Retinal pigment epithelial cell (primary cell): ENCODE data around the gene IPO11.

Experiments
- DNase-seq: peaks from one replicate; pipeline ENCODE4 v3.0.0-alpha.2; 2010; ENCODE audit warnings: low read depth
- H3K4me3 ChIP-seq: 2 replicates; pipeline ENCODE4 v1.5.1; 2011; ENCODE audit warnings: mild to moderate bottlenecking, low read length, control low read depth, moderate library complexity
- TF ChIP-seq, protein P1 (sequence below): conservative IDR thresholded peaks from 2 replicates; pipeline ENCODE4 v1.5.1; 2011; ENCODE audit warnings: low read depth, low read length, control low read depth, inconsistent platforms

IPO11 gene

DNA sequence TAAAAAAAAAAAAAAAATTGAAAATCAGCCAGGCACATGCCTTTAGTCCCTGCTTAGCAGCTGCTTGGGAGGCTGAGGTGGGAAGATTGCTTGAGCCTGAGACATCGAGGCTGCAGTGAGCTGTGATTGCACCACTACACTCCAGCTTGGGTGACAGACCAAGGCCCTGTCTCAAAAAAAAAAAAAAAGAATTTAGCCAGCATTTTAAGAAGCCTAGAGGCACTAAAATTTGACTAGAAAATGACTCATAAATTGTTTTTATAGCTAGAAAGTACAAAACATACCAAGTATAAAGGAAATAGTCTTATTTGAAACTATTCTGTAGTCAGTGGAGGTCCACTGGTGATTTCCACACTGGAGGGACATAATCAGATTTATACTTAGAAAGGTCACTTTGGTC is 183.5 kb downstream of the IPO11 start:
- DNase-seq = no peak
- TF ChIP-seq, protein P1, sequence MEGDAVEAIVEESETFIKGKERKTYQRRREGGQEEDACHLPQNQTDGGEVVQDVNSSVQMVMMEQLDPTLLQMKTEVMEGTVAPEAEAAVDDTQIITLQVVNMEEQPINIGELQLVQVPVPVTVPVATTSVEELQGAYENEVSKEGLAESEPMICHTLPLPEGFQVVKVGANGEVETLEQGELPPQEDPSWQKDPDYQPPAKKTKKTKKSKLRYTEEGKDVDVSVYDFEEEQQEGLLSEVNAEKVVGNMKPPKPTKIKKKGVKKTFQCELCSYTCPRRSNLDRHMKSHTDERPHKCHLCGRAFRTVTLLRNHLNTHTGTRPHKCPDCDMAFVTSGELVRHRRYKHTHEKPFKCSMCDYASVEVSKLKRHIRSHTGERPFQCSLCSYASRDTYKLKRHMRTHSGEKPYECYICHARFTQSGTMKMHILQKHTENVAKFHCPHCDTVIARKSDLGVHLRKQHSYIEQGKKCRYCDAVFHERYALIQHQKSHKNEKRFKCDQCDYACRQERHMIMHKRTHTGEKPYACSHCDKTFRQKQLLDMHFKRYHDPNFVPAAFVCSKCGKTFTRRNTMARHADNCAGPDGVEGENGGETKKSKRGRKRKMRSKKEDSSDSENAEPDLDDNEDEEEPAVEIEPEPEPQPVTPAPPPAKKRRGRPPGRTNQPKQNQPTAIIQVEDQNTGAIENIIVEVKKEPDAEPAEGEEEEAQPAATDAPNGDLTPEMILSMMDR = no peak
- no peak overlapping the region for H3K4me3 ChIP-seq

GRCh38 chr5:62596691-62597090 is 184.1 kb downstream of the IPO11 start:
- H3K4me3 ChIP-seq = no peak overlapping the region
- DNase-seq = no peak
- TF ChIP-seq, protein P1 = no peak

- no peak overlapping the region for H3K4me3 ChIP-seq
- no peak for DNase-seq
- TF ChIP-seq, protein P1 = no peak
These were observed 184.8 kb downstream of the IPO11 start for GRCh38 chr5:62597314-62597713.

DNA sequence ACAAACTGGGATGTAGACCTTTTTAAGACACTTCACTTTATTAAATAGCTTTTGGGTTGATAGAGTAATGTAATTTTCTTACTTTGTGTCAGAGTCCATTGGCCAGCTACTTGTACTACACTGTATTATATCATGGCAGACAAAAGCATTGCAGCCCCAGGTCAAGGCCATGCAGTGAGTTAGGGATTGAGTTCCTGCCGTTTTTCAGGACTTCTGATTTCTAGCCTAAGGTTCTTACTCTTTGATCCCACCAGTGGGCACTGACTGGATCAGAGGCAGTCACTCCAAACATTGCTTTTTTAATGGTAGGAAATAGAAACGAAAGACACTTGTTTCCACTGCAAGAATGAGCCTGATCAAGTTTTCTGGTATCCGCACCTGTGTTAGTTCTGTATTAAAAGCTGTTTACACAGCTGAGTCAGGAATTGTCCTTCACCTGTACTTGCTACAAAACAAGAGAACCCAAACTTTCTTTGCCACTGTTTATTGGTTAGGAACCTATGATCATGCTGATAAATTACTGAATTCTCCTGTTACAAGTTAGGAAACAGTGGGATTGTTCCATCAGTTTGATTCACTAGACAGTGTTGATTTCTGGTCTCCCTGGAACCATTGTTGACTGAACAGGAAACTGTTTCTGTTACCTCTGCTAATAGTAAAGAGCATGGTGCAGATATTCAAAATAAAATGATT is 188.1 kb downstream of the IPO11 start:
- DNase-seq = no peak

DNA sequence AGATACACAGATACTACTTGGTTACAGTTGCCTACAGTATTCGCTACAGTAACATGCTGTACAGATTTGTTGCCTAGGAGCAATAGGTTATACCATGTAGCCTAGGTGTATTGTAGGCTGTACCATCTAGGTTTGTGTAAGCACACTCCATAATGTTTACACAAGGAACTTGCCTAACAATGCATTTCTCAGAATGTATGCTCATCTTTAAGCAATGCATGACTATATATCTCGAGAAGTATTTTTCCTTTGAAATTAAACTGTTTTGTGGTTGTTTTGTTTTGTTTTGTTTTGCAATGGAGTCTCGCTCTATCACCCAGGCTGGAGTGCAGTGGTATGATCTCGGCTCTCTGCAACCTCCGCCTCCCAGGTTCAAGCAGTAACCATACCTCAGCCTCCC is 191.4 kb downstream of the IPO11 start:
- DNase-seq = no peak
- TF ChIP-seq, protein P1 = no peak
- H3K4me3 ChIP-seq = no peak overlapping the region

More for the DNA sequence above, 188.1 kb downstream of the IPO11 start:
- TF ChIP-seq, protein P1 = no peak
- H3K4me3 ChIP-seq = no peak overlapping the region

GRCh38 chr5:62605638-62606037 is 193.1 kb downstream of the IPO11 start:
- DNase-seq = no peak
- H3K4me3 ChIP-seq = no peak overlapping the region
- TF ChIP-seq, protein P1 = no peak

DNA sequence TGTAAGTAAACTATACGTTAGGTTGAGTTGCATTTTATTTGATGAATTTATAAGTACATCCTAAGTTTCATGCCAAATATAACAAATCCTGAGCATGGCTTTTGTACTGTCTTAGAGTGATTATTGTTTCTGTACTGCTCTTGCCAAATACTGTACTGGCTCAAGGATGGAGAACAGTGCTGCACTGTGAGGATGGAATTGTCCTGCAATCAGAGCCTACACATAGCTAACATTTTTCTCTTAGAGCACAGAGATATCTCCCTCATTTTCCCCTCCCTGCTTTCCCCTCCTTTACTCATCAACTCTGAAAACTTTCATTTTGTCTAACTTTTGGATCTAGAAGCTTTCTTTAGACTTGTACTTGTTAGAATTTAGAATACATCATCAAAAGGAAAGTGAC is 194.3 kb downstream of the IPO11 start:
- TF ChIP-seq, protein P1 = no peak
- H3K4me3 ChIP-seq = no peak overlapping the region
- DNase-seq = no peak
